Measurements from ENCODE around the gene ZNF362.
"Not testable (repeated sequence)": the region's sequence is repeated elsewhere in the genome, so short reads cannot be mapped to it uniquely, and the experiment has no call there.

ZNF362 gene

GRCh38 chr1:33234131-33234530 is 22.2 kb upstream of the ZNF362 start:
- Histone ChIP-seq H3K4me1 (ENCODE audit: control insufficient read depth, low read depth, low read length) (peaks cover 9% of the 10 kb centered on the region), H3K36me3 (ENCODE audit: control insufficient read depth, low read depth, low read length) (no peaks in the 10 kb centered on the region), H3K9me3 (ENCODE audit: control insufficient read depth, low read depth, low read length) (no peaks in the 10 kb centered on the region), H3K4me3 (ENCODE audit: low read length) (no peak overlapping the region), H3K27ac (ENCODE audit: low read length) (no peak overlapping the region), H3K27me3 (ENCODE audit: control insufficient read depth, insufficient read depth, low read length) (no peaks in the 10 kb centered on the region), H3K9ac (ENCODE audit: low read length) (no peak overlapping the region)

DNA sequence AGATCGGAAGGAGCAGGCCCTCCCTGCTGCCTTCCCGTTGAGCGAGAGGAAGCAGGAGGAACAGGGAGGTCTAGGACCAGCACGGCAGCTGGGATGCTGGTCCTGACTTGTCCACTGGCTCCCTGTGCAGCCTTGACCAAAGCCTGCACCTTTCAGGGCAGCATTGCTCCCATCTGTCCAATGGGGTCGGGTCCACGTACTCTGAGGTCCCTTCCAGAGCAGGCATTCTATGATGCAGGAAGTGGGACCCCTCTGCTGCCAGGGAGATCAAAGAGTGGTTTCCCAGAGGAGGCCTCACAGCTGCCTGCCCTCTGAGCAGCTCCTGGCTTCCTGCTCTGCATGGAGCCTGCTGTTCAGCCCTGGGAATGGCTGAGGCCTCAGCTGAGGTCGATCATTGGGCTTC is 21.7 kb upstream of the ZNF362 start:
- H3K4me3 ChIP-seq (ENCODE audit: low read length) = no peak overlapping the region
- peaks cover 9% of the 10 kb centered on the region for H3K4me1 ChIP-seq (ENCODE audit: control insufficient read depth, low read depth, low read length)
- no peaks in the 10 kb centered on the region for H3K36me3 ChIP-seq (ENCODE audit: control insufficient read depth, low read depth, low read length)
- H3K9ac ChIP-seq (ENCODE audit: low read length) = no peak overlapping the region
- H3K9me3 ChIP-seq (ENCODE audit: control insufficient read depth, low read depth, low read length) = no peaks in the 10 kb centered on the region
- no peak overlapping the region for H3K27ac ChIP-seq (ENCODE audit: low read length)
- H3K27me3 ChIP-seq (ENCODE audit: control insufficient read depth, insufficient read depth, low read length) = no peaks in the 10 kb centered on the region

DNA sequence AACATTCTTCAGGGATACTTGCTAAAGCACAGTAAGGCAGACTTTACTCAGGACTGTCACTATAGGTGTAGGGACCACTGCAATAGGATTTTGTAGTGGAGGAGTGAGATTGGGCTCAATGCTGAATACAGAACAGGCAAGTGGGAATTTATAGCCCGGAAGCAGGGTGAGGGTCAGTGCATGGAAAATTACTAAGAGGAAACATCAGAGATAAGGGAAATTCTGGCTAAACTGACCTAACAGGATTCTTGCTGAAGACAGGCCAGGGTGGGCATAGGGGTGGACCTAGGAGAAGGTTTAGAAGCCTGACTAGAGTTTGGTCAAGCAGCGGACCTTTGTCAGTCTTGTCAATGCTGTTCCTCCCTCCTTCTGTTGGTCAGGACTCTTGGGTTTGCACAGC is 20.8 kb upstream of the ZNF362 start:
- Histone ChIP-seq H3K4me3 (ENCODE audit: low read length) (no peak overlapping the region), H3K4me1 (ENCODE audit: control insufficient read depth, low read depth, low read length) (peaks cover 9% of the 10 kb centered on the region), H3K9ac (ENCODE audit: low read length) (no peak overlapping the region), H3K9me3 (ENCODE audit: control insufficient read depth, low read depth, low read length) (no peaks in the 10 kb centered on the region), H3K27me3 (ENCODE audit: control insufficient read depth, insufficient read depth, low read length) (no peaks in the 10 kb centered on the region), H3K36me3 (ENCODE audit: control insufficient read depth, low read depth, low read length) (no peaks in the 10 kb centered on the region), H3K27ac (ENCODE audit: low read length) (no peak overlapping the region)

GRCh38 chr1:33236498-33236897 is 19.8 kb upstream of the ZNF362 start:
- H3K9me3 ChIP-seq (ENCODE audit: control insufficient read depth, low read depth, low read length) = no peaks in the 10 kb centered on the region
- H3K4me1 ChIP-seq (ENCODE audit: control insufficient read depth, low read depth, low read length) = peaks cover 9% of the 10 kb centered on the region
- H3K9ac ChIP-seq (ENCODE audit: low read length) = no peak overlapping the region
- H3K36me3 ChIP-seq (ENCODE audit: control insufficient read depth, low read depth, low read length) = no peaks in the 10 kb centered on the region
- H3K27ac ChIP-seq (ENCODE audit: low read length) = no peak overlapping the region
- no peaks in the 10 kb centered on the region for H3K27me3 ChIP-seq (ENCODE audit: control insufficient read depth, insufficient read depth, low read length)
- H3K4me3 ChIP-seq (ENCODE audit: low read length) = no peak overlapping the region

GRCh38 chr1:33237579-33237978 is 18.7 kb upstream of the ZNF362 start:
- H3K27me3 ChIP-seq (ENCODE audit: control insufficient read depth, insufficient read depth, low read length) = no peaks in the 10 kb centered on the region
- H3K9ac ChIP-seq (ENCODE audit: low read length) = no peak overlapping the region
- no peaks in the 10 kb centered on the region for H3K9me3 ChIP-seq (ENCODE audit: control insufficient read depth, low read depth, low read length)
- peaks cover 9% of the 10 kb centered on the region for H3K4me1 ChIP-seq (ENCODE audit: control insufficient read depth, low read depth, low read length)
- no peak overlapping the region for H3K27ac ChIP-seq (ENCODE audit: low read length)
- H3K4me3 ChIP-seq (ENCODE audit: low read length) = no peak overlapping the region
- H3K36me3 ChIP-seq (ENCODE audit: control insufficient read depth, low read depth, low read length) = no peaks in the 10 kb centered on the region

GRCh38 chr1:33238194-33238724 is 18.0 kb upstream of the ZNF362 start:
- not testable (repeated sequence) for H3K9ac ChIP-seq (ENCODE audit: low read length); H3K36me3 ChIP-seq (ENCODE audit: control insufficient read depth, low read depth, low read length); H3K27me3 ChIP-seq (ENCODE audit: control insufficient read depth, insufficient read depth, low read length); H3K4me1 ChIP-seq (ENCODE audit: control insufficient read depth, low read depth, low read length); H3K9me3 ChIP-seq (ENCODE audit: control insufficient read depth, low read depth, low read length); H3K27ac ChIP-seq (ENCODE audit: low read length); H3K4me3 ChIP-seq (ENCODE audit: low read length)

DNA sequence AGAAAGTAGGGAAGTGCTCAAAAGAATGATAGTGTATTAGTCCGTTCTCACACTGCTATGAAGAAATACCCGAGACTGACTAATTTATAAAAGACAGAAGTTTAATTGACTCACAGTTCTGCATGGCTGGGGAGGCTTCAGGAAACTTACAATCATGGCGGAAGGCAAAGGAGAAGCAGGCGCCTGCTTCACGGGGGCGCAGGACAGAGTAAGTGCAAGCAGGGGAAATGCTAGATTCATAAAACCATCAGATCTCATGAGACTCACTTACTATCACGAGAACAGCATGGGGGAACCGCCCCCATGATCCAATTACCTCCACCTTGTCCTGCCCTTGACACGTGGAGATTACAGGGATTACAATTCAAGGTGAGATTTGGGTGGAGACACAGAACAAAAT is 16.9 kb upstream of the ZNF362 start:
- H3K27ac ChIP-seq (ENCODE audit: low read length); H3K36me3 ChIP-seq (ENCODE audit: control insufficient read depth, low read depth, low read length); H3K9ac ChIP-seq (ENCODE audit: low read length); H3K9me3 ChIP-seq (ENCODE audit: control insufficient read depth, low read depth, low read length); H3K4me1 ChIP-seq (ENCODE audit: control insufficient read depth, low read depth, low read length); H3K27me3 ChIP-seq (ENCODE audit: control insufficient read depth, insufficient read depth, low read length); H3K4me3 ChIP-seq (ENCODE audit: low read length): not testable (repeated sequence)

GRCh38 chr1:33241866-33242265 is 14.4 kb upstream of the ZNF362 start:
- H3K27ac ChIP-seq (ENCODE audit: low read length) = no peak overlapping the region
- H3K9ac ChIP-seq (ENCODE audit: low read length) = no peak overlapping the region
- no peaks in the 10 kb centered on the region for H3K4me1 ChIP-seq (ENCODE audit: control insufficient read depth, low read depth, low read length)
- no peaks in the 10 kb centered on the region for H3K9me3 ChIP-seq (ENCODE audit: control insufficient read depth, low read depth, low read length)
- no peak overlapping the region for H3K4me3 ChIP-seq (ENCODE audit: low read length)
- no peaks in the 10 kb centered on the region for H3K27me3 ChIP-seq (ENCODE audit: control insufficient read depth, insufficient read depth, low read length)
- no peaks in the 10 kb centered on the region for H3K36me3 ChIP-seq (ENCODE audit: control insufficient read depth, low read depth, low read length)

DNA sequence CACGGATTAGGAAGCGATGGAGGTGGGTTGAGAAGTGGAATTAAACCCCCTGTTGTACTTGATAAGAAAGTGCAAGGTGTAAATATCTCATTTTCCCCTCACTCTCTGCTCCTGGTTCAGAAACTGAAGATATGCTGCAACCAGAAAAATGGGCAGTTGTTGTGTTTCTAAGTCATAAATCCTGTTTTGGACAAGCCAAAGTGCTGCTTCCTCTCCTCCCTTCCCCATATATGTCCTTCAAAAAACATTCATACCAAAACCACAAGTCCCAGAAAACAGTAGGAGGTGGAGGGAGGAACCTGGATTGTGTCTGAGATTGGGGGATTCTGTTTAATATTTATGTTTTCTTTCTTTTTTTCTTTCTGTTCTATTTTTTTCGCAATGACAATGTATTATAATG is 13.6 kb upstream of the ZNF362 start:
- Histone ChIP-seq H3K27ac (ENCODE audit: low read length) (no peak overlapping the region), H3K9ac (ENCODE audit: low read length) (no peak overlapping the region), H3K27me3 (ENCODE audit: control insufficient read depth, insufficient read depth, low read length) (no peaks in the 10 kb centered on the region)

GRCh38 chr1:33244143-33244808 is 12.0 kb upstream of the ZNF362 start:
- no peaks in the 10 kb centered on the region for H3K9me3 ChIP-seq (ENCODE audit: control insufficient read depth, low read depth, low read length)
- no peak overlapping the region for H3K4me3 ChIP-seq (ENCODE audit: low read length)
- no peaks in the 10 kb centered on the region for H3K36me3 ChIP-seq (ENCODE audit: control insufficient read depth, low read depth, low read length)
- H3K27me3 ChIP-seq (ENCODE audit: control insufficient read depth, insufficient read depth, low read length) = no peaks in the 10 kb centered on the region
- H3K4me1 ChIP-seq (ENCODE audit: control insufficient read depth, low read depth, low read length) = peaks cover 7% of the 10 kb centered on the region
- no peak overlapping the region for H3K9ac ChIP-seq (ENCODE audit: low read length)
- H3K27ac ChIP-seq (ENCODE audit: low read length) = no peak overlapping the region

More for the DNA sequence above, 13.6 kb upstream of the ZNF362 start:
- Histone ChIP-seq H3K4me1 (ENCODE audit: control insufficient read depth, low read depth, low read length) (peaks cover 4% of the 10 kb centered on the region), H3K36me3 (ENCODE audit: control insufficient read depth, low read depth, low read length) (no peaks in the 10 kb centered on the region), H3K4me3 (ENCODE audit: low read length) (no peak overlapping the region), H3K9me3 (ENCODE audit: control insufficient read depth, low read depth, low read length) (no peaks in the 10 kb centered on the region)

DNA sequence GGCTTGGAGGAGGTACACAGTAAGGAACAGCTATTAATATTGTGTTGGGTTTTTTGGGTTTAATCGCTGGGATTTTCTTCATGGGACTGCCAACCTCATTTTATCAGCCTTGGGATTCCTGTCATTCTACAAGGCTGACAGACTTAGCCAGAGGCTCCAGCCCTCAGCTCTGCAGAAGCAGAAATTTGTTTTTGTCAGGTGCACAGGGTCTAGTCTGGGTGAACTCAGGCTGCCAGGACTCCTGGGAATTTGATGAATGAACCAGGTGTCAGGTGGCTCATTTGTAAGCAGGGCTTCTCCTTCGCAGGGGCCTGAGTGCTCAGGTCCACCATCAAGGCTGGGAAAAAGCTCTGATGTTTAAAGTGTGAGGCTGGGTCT is 11.5 kb upstream of the ZNF362 start:
- Histone ChIP-seq H3K9ac (ENCODE audit: low read length) (no peak overlapping the region), H3K4me3 (ENCODE audit: low read length) (no peak overlapping the region), H3K27me3 (ENCODE audit: control insufficient read depth, insufficient read depth, low read length) (no peaks in the 10 kb centered on the region), H3K9me3 (ENCODE audit: control insufficient read depth, low read depth, low read length) (no peaks in the 10 kb centered on the region), H3K36me3 (ENCODE audit: control insufficient read depth, low read depth, low read length) (no peaks in the 10 kb centered on the region), H3K27ac (ENCODE audit: low read length) (no peak overlapping the region), H3K4me1 (ENCODE audit: control insufficient read depth, low read depth, low read length) (peaks cover 7% of the 10 kb centered on the region)

GRCh38 chr1:33246171-33246570 is 10.1 kb upstream of the ZNF362 start:
- Histone ChIP-seq H3K4me1 (ENCODE audit: control insufficient read depth, low read depth, low read length) (peaks cover 7% of the 10 kb centered on the region), H3K4me3 (ENCODE audit: low read length) (no peak overlapping the region), H3K27me3 (ENCODE audit: control insufficient read depth, insufficient read depth, low read length) (no peaks in the 10 kb centered on the region)

More at GRCh38 chr1:33246171-33246570, 10.1 kb upstream of the ZNF362 start:
- no peaks in the 10 kb centered on the region for H3K36me3 ChIP-seq (ENCODE audit: control insufficient read depth, low read depth, low read length)
- no peak overlapping the region for H3K27ac ChIP-seq (ENCODE audit: low read length)
- no peak overlapping the region for H3K9ac ChIP-seq (ENCODE audit: low read length)
- no peaks in the 10 kb centered on the region for H3K9me3 ChIP-seq (ENCODE audit: control insufficient read depth, low read depth, low read length)

All from iPS-18a (cell line).